ENCODE measurements around the gene C5orf22.

C5orf22 gene

DNA sequence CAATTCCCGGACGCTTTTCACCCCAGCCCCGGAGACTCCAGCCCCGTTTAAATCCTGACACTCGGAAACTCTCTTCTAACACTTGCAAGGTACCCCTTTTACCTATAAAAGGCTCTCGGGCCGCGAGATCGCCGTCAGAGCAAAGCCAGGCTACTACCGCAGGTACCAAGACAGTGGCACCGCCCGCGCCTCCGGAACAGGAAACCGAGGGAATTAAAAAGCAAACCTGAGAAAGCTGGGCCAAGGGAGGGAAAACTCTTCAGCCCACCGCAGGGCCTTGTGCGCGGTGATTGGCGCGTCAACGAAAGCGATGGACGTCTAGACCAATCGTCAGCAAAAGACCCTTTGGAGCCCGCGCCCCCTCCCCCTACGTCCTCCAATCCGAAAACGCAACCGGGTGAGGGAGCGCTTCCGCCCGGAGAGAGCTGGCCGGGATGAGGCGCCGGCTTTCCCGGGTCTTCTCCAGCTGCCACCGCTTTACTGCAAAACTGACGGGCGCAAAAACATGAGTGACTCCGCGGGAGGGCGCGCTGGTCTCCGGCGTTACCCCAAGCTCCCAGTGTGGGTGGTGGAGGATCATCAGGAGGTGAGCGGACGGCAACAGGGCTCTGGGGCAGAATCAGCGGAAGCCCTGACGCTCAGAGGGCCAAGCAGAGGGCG, at the start of gene C5orf22, which contains the start of gene DROSHA:
Gene C5orf22 (plus strand): TSS at position 414 of the 660 bp plus-strand sequence. CDS start 92 bp downstream, at position 506.
Gene DROSHA (minus strand): TSS at position 206 of the 660 bp plus-strand sequence. CDS start 3,034 bp downstream, outside the sequence.
- peak; percentile 82 for DNase-seq (ENCODE audit: extremely low read depth, low read depth)
- TF ChIP-seq, protein P1, sequence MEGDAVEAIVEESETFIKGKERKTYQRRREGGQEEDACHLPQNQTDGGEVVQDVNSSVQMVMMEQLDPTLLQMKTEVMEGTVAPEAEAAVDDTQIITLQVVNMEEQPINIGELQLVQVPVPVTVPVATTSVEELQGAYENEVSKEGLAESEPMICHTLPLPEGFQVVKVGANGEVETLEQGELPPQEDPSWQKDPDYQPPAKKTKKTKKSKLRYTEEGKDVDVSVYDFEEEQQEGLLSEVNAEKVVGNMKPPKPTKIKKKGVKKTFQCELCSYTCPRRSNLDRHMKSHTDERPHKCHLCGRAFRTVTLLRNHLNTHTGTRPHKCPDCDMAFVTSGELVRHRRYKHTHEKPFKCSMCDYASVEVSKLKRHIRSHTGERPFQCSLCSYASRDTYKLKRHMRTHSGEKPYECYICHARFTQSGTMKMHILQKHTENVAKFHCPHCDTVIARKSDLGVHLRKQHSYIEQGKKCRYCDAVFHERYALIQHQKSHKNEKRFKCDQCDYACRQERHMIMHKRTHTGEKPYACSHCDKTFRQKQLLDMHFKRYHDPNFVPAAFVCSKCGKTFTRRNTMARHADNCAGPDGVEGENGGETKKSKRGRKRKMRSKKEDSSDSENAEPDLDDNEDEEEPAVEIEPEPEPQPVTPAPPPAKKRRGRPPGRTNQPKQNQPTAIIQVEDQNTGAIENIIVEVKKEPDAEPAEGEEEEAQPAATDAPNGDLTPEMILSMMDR (IDR thresholded peaks at IDR 0.05; ENCODE audit: low read depth, low read length) = no peak; the same call in 1 of the 2 replicates

DNA sequence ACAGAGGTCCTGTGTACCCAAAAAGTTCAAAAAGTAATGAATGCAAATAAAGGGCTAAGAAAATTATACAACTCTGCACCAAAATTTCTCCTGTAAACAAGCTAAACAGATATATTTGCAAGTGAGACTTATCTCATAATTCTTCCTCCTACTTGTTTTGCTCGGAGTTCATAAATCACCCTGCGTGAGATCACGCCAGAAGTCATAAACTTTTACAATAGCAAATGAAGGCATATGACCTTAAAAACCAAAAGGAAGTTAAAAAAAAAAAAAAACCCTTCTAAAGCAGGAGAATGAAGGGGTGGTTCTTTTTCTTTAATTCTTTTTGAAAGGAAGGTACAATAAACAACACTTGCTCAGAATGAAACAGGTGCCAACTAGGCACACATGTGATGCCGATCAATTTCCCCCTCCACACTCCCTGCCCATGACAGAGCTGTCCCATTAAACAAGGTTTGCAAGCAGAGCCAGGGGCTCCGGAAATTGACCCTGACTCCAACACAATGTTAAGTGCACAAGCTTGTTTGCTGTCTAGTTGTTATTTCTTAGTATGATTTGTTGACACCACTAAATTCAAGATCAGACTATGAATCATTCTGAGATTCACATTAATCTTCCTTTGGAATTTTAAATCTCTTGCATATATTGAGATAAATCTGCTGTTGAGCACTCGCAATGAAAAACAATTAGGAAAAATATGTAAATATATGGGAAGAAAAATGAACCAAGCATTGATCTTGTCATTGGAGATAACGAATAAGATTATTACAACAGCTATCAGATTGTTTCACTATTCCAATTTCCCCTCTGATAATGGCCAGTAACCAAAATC, 46.5 kb upstream of the C5orf22 start:
- TF ChIP-seq, protein P1 (IDR thresholded peaks at IDR 0.05; ENCODE audit: low read depth, low read length) = no peak
- no peak for DNase-seq (ENCODE audit: extremely low read depth, low read depth)

DNA sequence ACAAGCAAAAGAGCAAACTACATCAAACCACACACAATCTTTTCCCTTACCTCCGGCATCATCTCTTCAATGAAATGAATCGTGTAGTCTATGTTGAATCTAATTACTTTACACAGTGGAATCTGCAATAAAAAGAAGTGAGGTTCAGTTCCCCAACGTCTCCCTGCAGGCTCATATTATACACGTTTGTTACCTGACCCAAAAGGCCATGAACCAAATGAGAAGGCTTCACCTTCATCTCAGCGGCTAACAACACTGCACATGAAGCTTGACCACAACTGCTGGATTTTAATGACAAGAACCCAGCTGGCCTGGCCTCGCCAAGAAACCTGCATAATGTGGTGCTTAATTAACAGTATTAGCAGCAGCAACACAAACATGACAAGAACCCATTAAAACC, 45.7 kb upstream of the C5orf22 start:
- TF ChIP-seq, protein P1 (IDR thresholded peaks at IDR 0.05; ENCODE audit: low read depth, low read length) = no peak
- no peak for DNase-seq (ENCODE audit: extremely low read depth, low read depth)

DNA sequence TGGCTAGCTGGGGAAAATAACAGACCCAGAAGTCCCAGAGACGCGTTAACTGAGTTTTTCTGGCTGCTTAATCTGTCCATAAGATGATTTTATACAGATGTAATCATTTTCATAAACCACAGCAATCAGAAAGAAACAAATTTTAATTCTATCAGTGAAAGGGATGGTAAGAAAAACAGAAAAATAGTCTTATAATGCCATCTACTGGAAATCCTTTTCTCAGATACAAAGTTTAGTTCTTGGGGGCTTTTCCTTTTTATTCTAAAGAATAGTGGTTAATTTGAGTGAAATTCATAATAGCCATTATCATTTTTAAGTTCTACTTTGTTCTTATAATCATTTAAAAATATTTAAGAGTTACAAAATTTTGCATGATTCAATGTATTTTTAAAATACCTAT, 44.6 kb upstream of the C5orf22 start:
- DNase-seq (ENCODE audit: extremely low read depth, low read depth) = no peak
- TF ChIP-seq, protein P1 (IDR thresholded peaks at IDR 0.05; ENCODE audit: low read depth, low read length) = peak; percentile 21

DNA sequence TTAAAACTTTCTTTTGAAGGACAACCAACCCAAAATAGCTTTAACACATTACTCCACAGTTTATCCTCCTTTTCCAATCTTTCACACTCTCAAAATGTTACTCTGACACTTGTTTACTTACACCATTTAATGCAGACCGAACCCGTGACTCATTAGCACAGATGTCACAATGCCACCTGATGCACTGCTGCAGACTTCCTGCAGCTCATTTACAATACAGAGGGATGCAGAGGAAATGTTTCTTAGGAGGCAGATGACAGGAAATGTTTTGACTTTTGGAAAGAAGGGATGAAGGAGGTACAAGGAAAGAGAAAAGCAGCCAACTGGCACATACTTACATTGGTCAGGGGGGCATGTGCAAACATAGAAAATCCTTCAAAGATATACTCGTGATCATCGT, 39.2 kb upstream of the C5orf22 start:
- TF ChIP-seq, protein P1 (IDR thresholded peaks at IDR 0.05; ENCODE audit: low read depth, low read length) = no peak
- DNase-seq (ENCODE audit: extremely low read depth, low read depth) = no peak

DNA sequence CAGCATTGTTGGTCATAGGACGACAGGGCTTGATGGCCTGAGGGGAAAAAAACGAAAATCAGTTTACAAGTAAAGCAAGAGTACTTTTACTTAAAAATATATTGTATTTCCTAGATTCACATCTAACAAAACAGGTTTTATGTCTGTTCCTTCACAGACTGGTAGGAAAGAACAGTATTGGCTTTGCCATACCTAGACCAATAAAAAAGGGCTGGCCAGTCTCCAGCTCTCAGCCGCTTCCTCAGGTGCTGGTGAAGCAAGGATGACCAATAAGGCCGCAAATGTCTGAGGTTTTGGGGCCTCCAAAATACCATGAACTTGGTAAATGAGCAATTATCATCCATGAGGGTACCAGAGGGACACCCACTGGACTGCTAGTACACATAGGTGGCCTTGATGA, 36.8 kb upstream of the C5orf22 start:
- TF ChIP-seq, protein P1 (IDR thresholded peaks at IDR 0.05; ENCODE audit: low read depth, low read length) = no peak
- DNase-seq (ENCODE audit: extremely low read depth, low read depth) = no peak

DNA sequence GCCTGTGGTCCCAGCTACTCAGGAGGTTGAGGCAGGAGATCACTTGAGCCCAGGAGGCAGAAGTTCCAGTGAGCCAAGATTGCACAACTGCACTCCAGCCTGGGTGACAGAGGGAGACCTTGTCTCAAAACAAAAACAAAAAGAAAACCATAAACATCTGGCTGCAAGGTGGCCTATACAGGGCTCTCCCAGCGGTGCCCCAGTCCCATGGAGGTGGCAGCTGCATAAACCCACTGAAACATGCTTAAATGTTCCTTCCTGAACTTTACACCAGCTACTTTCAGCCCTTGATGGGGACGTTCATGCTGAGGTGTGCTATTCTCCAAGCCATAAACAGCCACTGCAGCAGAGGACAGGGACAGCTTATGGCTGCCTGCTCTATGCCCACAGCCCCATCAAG, 35.8 kb upstream of the C5orf22 start:
- no peak for DNase-seq (ENCODE audit: extremely low read depth, low read depth)
- TF ChIP-seq, protein P1 (IDR thresholded peaks at IDR 0.05; ENCODE audit: low read depth, low read length) = no peak

Data from AG09319 (cell line).